PFSK-1 (cell line): ENCODE results near the gene SYT14.

Source experiments
- FOXP2 ChIP-seq: optimal IDR thresholded peaks from 2 replicates; pipeline ENCODE3; 2011; ENCODE audit warnings: borderline replicate concordance, control low read depth, inconsistent platforms; ENCODE audit not compliant: insufficient read depth; ENCODE audit errors: extremely low read length, extremely low read depth
- POLR2AphosphoS5 ChIP-seq: IDR thresholded peaks from 2 replicates; pipeline ENCODE4 v1.6.1; 2012; ENCODE audit warnings: low read depth, mild to moderate bottlenecking, control low read depth, low read length, moderate library complexity
- SIN3A ChIP-seq: IDR thresholded peaks from 2 replicates; pipeline ENCODE4 v1.6.1; 2012; ENCODE audit warnings: mild to moderate bottlenecking, low read length, moderate library complexity, borderline replicate concordance; ENCODE audit not compliant: insufficient read depth
- TAF1 ChIP-seq: IDR thresholded peaks from 2 replicates; pipeline ENCODE4 v1.6.1; 2012; ENCODE audit warnings: low read length, control low read depth, borderline replicate concordance; ENCODE audit not compliant: insufficient read depth
- TF ChIP-seq, protein P1 (sequence below), 2 experiments: IDR thresholded peaks; 2 replicates each; pipeline versions ENCODE4 v1.6.1 to v1.8.0; 2011 to 2012; ENCODE audit warnings: low read depth in 2 of 2, low read length in 2 of 2, control low read depth in 1 of 2, inconsistent platforms in 1 of 2, mild to moderate bottlenecking in 1 of 2, moderate library complexity in 1 of 2; ENCODE audit not compliant: insufficient read depth in 1 of 2

Gene SYT14

DNA sequence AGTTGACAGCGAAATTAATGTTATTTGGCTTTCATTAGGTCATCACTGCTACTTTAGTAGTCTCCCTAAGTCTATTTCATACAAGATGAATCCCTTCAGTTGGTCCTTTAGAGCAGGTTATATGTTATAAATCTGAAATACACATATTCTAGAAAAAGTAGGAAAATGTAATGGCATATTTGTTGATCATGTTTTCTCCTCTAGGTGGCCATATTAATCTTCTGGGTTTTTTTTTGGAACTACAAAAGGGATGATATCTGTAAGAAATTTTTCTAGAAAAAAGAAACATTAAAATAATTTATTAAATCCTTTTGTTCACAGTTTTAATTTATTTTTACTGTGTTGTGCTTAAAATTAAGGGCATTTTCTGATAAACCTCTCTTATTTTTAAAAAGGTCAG is 87.9 kb downstream of the SYT14 start:
- TF ChIP-seq TAF1 (no peak), POLR2AphosphoS5 (no peak), SIN3A (no peak), FOXP2 (no peak)
- TF ChIP-seq, protein P1, sequence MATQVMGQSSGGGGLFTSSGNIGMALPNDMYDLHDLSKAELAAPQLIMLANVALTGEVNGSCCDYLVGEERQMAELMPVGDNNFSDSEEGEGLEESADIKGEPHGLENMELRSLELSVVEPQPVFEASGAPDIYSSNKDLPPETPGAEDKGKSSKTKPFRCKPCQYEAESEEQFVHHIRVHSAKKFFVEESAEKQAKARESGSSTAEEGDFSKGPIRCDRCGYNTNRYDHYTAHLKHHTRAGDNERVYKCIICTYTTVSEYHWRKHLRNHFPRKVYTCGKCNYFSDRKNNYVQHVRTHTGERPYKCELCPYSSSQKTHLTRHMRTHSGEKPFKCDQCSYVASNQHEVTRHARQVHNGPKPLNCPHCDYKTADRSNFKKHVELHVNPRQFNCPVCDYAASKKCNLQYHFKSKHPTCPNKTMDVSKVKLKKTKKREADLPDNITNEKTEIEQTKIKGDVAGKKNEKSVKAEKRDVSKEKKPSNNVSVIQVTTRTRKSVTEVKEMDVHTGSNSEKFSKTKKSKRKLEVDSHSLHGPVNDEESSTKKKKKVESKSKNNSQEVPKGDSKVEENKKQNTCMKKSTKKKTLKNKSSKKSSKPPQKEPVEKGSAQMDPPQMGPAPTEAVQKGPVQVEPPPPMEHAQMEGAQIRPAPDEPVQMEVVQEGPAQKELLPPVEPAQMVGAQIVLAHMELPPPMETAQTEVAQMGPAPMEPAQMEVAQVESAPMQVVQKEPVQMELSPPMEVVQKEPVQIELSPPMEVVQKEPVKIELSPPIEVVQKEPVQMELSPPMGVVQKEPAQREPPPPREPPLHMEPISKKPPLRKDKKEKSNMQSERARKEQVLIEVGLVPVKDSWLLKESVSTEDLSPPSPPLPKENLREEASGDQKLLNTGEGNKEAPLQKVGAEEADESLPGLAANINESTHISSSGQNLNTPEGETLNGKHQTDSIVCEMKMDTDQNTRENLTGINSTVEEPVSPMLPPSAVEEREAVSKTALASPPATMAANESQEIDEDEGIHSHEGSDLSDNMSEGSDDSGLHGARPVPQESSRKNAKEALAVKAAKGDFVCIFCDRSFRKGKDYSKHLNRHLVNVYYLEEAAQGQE (IDR thresholded peaks at IDR 0.05; ENCODE audit: insufficient read depth in 1 of 2, low read depth in 2 of 2, low read length in 2 of 2), result no peak

DNA sequence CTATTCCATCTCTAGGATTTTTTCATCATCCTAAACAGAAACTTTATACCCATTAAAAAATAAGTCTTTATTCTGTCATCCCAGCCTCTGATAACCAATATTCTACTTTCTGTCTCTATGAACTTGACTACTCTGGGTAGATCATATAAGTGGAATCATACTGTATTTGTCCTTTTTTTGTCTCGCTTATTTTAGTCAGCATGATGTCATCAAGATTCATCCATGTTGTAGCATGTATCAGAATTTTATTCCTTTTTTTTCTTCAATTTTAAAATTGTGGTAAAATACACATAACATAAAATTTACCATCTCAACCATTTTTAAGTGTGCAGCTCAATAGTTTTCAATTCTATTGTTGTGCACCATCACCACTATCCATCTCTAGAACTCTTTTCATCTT is 90.0 kb downstream of the SYT14 start:
- TF ChIP-seq TAF1 (no peak), SIN3A (no peak), POLR2AphosphoS5 (no peak), FOXP2 (no peak)
- TF ChIP-seq, protein P1 (IDR thresholded peaks at IDR 0.05; ENCODE audit: insufficient read depth in 1 of 2, low read depth in 2 of 2, low read length in 2 of 2), result no peak

DNA sequence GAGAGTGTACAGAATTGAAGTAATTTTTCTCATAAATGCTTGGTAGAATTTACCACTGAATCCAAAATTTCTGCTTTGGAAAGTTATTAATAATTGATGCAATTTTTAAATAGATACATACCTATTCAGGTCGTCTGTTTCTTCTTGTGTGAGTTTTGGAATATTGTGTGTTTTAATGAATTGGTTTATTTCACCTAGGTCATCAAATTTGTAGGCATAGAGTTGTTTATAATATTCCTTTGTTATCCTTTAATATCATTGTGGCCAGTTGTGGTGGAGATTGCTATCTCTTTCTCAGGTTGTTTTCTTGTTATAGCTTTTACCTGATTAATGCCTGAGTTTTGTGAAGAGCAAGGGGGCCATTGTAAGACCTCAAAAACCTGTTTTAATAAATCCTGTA is 93.5 kb downstream of the SYT14 start:
- TF ChIP-seq FOXP2 (no peak), SIN3A (no peak), POLR2AphosphoS5 (no peak), TAF1 (no peak)
- TF ChIP-seq, protein P1 (IDR thresholded peaks at IDR 0.05; ENCODE audit: insufficient read depth in 1 of 2, low read depth in 2 of 2, low read length in 2 of 2), result no peak

DNA sequence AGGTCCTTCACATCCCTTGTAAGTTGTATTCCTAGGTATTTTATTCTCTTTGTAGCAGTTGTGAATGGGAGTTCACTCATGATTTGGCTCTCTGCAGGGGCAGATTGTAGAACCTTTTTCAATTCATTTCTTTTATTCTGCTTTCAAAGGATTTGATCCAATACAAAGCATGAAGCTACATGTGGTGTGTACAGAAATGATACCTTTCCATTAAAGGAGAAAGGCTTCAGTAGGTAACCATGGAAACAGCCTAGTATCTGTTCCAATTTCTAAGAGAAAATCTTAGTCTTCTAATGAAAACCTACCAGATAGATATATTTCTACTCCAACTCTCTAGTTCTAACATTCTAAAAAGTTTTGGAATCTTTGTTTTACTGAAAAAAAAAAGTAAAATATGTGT is 105.0 kb downstream of the SYT14 start:
- no peak for TF ChIP-seq FOXP2
- TF ChIP-seq POLR2AphosphoS5, result no peak

DNA sequence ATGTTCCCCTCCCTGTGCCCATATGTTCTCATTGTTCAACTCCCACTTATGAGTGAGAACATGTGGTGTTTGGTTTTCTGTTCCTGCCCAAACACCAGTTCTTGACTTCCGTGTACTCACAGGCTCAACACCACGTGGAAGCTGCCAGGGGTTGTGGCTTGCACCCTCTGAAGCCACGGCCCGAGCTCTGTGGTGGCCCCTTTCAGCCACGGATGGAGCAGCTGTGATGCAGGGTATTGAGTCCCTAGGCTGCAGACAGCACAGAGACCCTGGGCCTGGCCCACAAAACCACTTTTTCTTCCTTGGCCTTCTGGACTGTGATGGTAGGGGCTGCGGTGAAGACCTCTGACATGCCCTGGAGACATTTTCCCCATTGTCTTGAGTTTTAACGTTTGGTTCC is 111.6 kb downstream of the SYT14 start:
- TF ChIP-seq SIN3A, result no peak
- TF ChIP-seq, protein P1 (IDR thresholded peaks at IDR 0.05; ENCODE audit: insufficient read depth in 1 of 2, low read depth in 2 of 2, low read length in 2 of 2), result no peak
- TF ChIP-seq POLR2AphosphoS5, result no peak
- TF ChIP-seq TAF1, result no peak
- TF ChIP-seq FOXP2, result no peak
